Measurements from ENCODE around the gene SORCS2.

- TF ChIP-seq CTCF (IDR thresholded peaks at IDR 0.05): no peak
- TF ChIP-seq POLR2A (IDR thresholded peaks at IDR 0.05): no peak
These were observed 467.3 kb downstream of the SORCS2 start for GRCh38 chr4:7659429-7660175.

Measured in uterus (tissue), 2 donors.